ENCODE measurements around the gene SPTY2D1. TPM values are rescaled to one million over a fixed set of nuclear protein-coding genes. Genes with fewer than 3 reads are reported as not detected.

SPTY2D1 gene
- total RNA-seq, 1 experiment from 2014 or later: 32.1 TPM

GRCh38 chr11:18590571-18590970 is 43.6 kb downstream of the SPTY2D1 start:
- Mint-ChIP-seq H3K4me3 (ENCODE audit: low read depth, unreplicated experiment) (no peak overlapping the region), H3K27ac (ENCODE audit: unreplicated experiment) (no peak overlapping the region), H3K36me3 (ENCODE audit: insufficient read depth, unreplicated experiment) (peaks cover 6% of the 10 kb centered on the region), H3K27me3 (ENCODE audit: unreplicated experiment) (no peaks in the 10 kb centered on the region), H3K4me1 (ENCODE audit: low read depth, unreplicated experiment) (no peaks in the 10 kb centered on the region), H3K9me3 (ENCODE audit: low read depth, unreplicated experiment) (no peaks in the 10 kb centered on the region)
- no peak for DNase-seq
- CTCF ChIA-PET: interaction anchor here (0.6 to 0.7 kb wide), 2 partner anchors 106 to 131 kb away, joined by 3 to 4 read pairs; no protein-coding TSS in a partner anchor
- intact Hi-C loops (cut with micrococcal nuclease; ENCODE audit: unreplicated experiment): no loop called here
- BruUV-seq (replicated peaks): no TSS peak
- TF ChIP-seq, protein P1, sequence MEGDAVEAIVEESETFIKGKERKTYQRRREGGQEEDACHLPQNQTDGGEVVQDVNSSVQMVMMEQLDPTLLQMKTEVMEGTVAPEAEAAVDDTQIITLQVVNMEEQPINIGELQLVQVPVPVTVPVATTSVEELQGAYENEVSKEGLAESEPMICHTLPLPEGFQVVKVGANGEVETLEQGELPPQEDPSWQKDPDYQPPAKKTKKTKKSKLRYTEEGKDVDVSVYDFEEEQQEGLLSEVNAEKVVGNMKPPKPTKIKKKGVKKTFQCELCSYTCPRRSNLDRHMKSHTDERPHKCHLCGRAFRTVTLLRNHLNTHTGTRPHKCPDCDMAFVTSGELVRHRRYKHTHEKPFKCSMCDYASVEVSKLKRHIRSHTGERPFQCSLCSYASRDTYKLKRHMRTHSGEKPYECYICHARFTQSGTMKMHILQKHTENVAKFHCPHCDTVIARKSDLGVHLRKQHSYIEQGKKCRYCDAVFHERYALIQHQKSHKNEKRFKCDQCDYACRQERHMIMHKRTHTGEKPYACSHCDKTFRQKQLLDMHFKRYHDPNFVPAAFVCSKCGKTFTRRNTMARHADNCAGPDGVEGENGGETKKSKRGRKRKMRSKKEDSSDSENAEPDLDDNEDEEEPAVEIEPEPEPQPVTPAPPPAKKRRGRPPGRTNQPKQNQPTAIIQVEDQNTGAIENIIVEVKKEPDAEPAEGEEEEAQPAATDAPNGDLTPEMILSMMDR (IDR thresholded peaks at IDR 0.05; ENCODE audit: unreplicated experiment): no peak

DNA sequence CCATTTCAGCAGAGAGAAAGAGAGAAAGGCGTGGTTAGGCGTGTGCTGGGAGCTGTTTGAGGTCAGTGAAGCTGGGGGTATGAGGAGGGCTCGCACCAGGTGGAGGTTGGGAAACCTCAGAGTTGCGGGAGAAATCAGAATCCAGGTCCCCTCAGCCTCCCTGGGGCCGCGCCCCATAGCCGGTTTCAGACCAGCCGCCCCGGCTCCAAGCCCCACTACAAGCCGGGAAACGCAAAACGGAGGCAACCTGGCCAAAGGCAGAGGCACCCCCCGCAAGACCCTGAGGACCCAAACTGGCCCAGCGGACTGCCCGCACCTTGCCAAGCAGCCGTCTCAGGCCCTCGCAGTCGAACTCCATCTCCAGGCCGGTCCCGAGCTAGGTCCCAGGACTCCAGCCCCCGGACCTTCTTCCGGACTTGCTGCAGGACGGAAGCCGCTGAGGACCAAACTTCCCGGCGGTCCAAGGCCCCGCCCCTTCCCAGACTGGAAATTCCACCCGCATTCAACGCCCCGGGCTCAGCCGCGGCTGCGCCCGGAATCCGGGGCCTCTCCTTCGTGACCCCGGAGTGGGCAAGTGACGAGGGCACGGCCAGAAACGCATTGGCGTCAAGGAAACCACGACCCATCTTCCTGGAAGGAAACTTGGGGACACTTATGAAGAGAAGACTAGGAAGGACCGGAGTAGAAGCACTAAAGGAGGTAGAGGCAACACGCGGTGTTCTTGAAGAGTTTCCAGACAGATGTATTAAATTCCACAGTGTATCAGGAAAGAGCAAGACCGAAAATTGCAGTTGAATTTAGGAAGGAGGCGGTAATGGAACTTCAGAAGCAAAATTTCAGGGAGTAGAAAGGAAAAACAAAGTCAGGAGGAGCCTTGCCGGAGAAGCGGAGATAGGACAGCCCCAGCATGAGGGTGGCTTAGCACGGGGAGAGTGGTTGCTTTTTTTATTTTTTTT is 45.6 kb downstream of the SPTY2D1 start, which contains the start of gene UEVLD:
Gene UEVLD (minus strand): TSS at position 438 of the 956 bp plus-strand sequence. CDS start 80 bp downstream, at position 358.
- CTCF ChIA-PET: interaction anchor here (1.0 kb wide), 1 partner anchor 133 kb away, joined by 5 read pairs; no protein-coding TSS in a partner anchor
- intact Hi-C loops (cut with micrococcal nuclease; ENCODE audit: unreplicated experiment): loop anchor here (5.0 kb wide), 1 partner anchor 144 kb away; no protein-coding TSS in a partner anchor
- BruUV-seq (replicated peaks): no TSS peak
- H3K9me3 Mint-ChIP-seq (ENCODE audit: low read depth, unreplicated experiment): no peaks in the 10 kb centered on the region
- H3K36me3 Mint-ChIP-seq (ENCODE audit: insufficient read depth, unreplicated experiment): no peaks in the 10 kb centered on the region
- no peaks in the 10 kb centered on the region for H3K4me1 Mint-ChIP-seq (ENCODE audit: low read depth, unreplicated experiment)
- H3K27me3 Mint-ChIP-seq (ENCODE audit: unreplicated experiment): no peaks in the 10 kb centered on the region
- DNase-seq: peak; percentile 91
- no peak within 1 kb of the TSS for H3K4me3 Mint-ChIP-seq (ENCODE audit: low read depth, unreplicated experiment)
- TF ChIP-seq, protein P1 (IDR thresholded peaks at IDR 0.05; ENCODE audit: unreplicated experiment): no peak
- no peak within 1 kb of the TSS for H3K27ac Mint-ChIP-seq (ENCODE audit: unreplicated experiment)

DNA sequence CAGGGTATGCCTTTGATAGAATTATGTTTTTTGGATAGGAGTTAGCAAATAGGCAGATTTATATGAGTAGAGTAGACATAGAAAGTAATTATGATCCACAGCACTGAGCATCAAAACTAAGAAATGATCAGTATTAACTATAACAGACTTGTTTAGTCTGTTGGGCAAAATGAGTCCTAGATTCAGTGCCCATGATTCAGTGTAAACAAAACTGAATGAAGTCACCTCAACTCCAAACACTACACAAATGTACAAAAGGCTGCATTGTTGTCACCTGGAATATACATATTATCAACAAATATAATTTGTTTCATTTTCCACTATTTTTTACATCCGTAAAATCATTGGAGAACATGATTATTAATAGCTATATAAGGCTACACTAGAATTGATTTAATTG is 52.3 kb downstream of the SPTY2D1 start:
- intact Hi-C loops (cut with micrococcal nuclease; ENCODE audit: unreplicated experiment): no loop called here
- no peak overlapping the region for H3K27ac Mint-ChIP-seq (ENCODE audit: unreplicated experiment)

GRCh38 chr11:18580113-18580766 is 53.9 kb downstream of the SPTY2D1 start:
- Mint-ChIP-seq H3K27ac (ENCODE audit: unreplicated experiment) (no peak overlapping the region), H3K4me1 (ENCODE audit: low read depth, unreplicated experiment) (peaks cover 7% of the 10 kb centered on the region), H3K27me3 (ENCODE audit: unreplicated experiment) (no peaks in the 10 kb centered on the region), H3K9me3 (ENCODE audit: low read depth, unreplicated experiment) (no peaks in the 10 kb centered on the region), H3K4me3 (ENCODE audit: low read depth, unreplicated experiment) (no peak overlapping the region), H3K36me3 (ENCODE audit: insufficient read depth, unreplicated experiment) (peaks cover 12% of the 10 kb centered on the region)
- DNase-seq: no peak
- intact Hi-C loops (cut with micrococcal nuclease; ENCODE audit: unreplicated experiment): no loop called here
- no TSS peak for BruUV-seq (replicated peaks)
- TF ChIP-seq, protein P1 (IDR thresholded peaks at IDR 0.05; ENCODE audit: unreplicated experiment): no peak
- CTCF ChIA-PET: interaction anchor here (0.5 to 1.0 kb wide), 2 partner anchors 58 to 112 kb away, joined by 6 to 7 read pairs; no protein-coding TSS in a partner anchor

More for the DNA sequence above, 52.3 kb downstream of the SPTY2D1 start:
- TF ChIP-seq, protein P1 (IDR thresholded peaks at IDR 0.05; ENCODE audit: unreplicated experiment): no peak
- no peak for DNase-seq
- H3K36me3 Mint-ChIP-seq (ENCODE audit: insufficient read depth, unreplicated experiment): peaks cover 9% of the 10 kb centered on the region
- H3K27me3 Mint-ChIP-seq (ENCODE audit: unreplicated experiment): no peaks in the 10 kb centered on the region
- CTCF ChIA-PET: interaction anchor here (0.6 kb wide), 1 partner anchor 41 kb away, joined by 4 read pairs; no protein-coding TSS in a partner anchor
- H3K4me3 Mint-ChIP-seq (ENCODE audit: low read depth, unreplicated experiment): no peak overlapping the region
- no TSS peak for BruUV-seq (replicated peaks)
- no peaks in the 10 kb centered on the region for H3K9me3 Mint-ChIP-seq (ENCODE audit: low read depth, unreplicated experiment)
- peaks cover 7% of the 10 kb centered on the region for H3K4me1 Mint-ChIP-seq (ENCODE audit: low read depth, unreplicated experiment)

All from Calu3 (cell line).